PFSK-1 (cell line): ENCODE data around the gene TCF4.

ENCODE experiments used
- POLR2AphosphoS5 ChIP-seq: IDR thresholded peaks from 2 replicates; pipeline ENCODE4 v1.6.1; 2012; ENCODE audit warnings: low read depth, mild to moderate bottlenecking, control low read depth, low read length, moderate library complexity
- REST ChIP-seq, 2 experiments: IDR thresholded peaks; 2 replicates each; pipeline versions ENCODE4 v1.6.1 to v1.8.0; 2011 to 2012; ENCODE audit warnings: low read depth in 2 of 2, low read length in 2 of 2, control low read depth in 1 of 2, inconsistent platforms in 1 of 2, mild to moderate bottlenecking in 1 of 2, moderate library complexity in 1 of 2; ENCODE audit not compliant: insufficient read depth in 1 of 2
- TAF1 ChIP-seq: IDR thresholded peaks from 2 replicates; pipeline ENCODE4 v1.6.1; 2012; ENCODE audit warnings: low read length, control low read depth, borderline replicate concordance; ENCODE audit not compliant: insufficient read depth

- no peak for TF ChIP-seq POLR2AphosphoS5
- no peak for TF ChIP-seq REST (IDR thresholded peaks at IDR 0.05; ENCODE audit: insufficient read depth in 1 of 2, low read depth in 2 of 2, low read length in 2 of 2)
- TF ChIP-seq TAF1 = no peak
These were observed 206.7 kb downstream of the TCF4 start for GRCh38 chr18:55381277-55381676.
